Bronchial epithelial cell (primary cell): ENCODE measurements around the gene XPA. TPM values are rescaled to one million over a fixed set of nuclear protein-coding genes. Genes with fewer than 3 reads are reported as not detected.

Experiments used
- DNase-seq: peaks from one replicate; pipeline ENCODE4 v3.0.0-alpha.2; 2010; ENCODE audit warnings: low read depth
- FAIRE-seq: peaks from 2 replicates; lab custom pipeline; 2011; peaks lifted over from hg19 to GRCh38; lab: Jason Lieb, UNC
- H3K27me3 ChIP-seq: 2 replicates; pipeline ENCODE4 v1.5.1; 2011; ENCODE audit warnings: low read length; ENCODE audit not compliant: control insufficient read depth, insufficient read depth
- H3K36me3 ChIP-seq: 2 replicates; pipeline ENCODE4 v1.5.1; 2011; ENCODE audit warnings: low read length; ENCODE audit not compliant: control insufficient read depth, insufficient read depth
- H3K4me3 ChIP-seq: 2 replicates; pipeline ENCODE4 v1.5.1; 2011; ENCODE audit warnings: mild to moderate bottlenecking, low read depth, low read length, control low read depth
- total RNA-seq: library from RNA; depleted of rRNA; stranded (reverse); fragments of >200 nt; gene quantifications from 2 replicates; pipeline ENCODE4 v1.2.1, GENCODE V29; 2014
- TF ChIP-seq, protein P1 (sequence below): IDR thresholded peaks from 2 replicates; pipeline ENCODE4 v1.5.1; 2011; ENCODE audit warnings: mild to moderate bottlenecking, moderate library complexity, low read length, control low read depth, inconsistent platforms; ENCODE audit not compliant: insufficient read depth, severe bottlenecking

Gene XPA
- total RNA-seq, 1 donor from 2014 or later = 4.2 TPM

DNA sequence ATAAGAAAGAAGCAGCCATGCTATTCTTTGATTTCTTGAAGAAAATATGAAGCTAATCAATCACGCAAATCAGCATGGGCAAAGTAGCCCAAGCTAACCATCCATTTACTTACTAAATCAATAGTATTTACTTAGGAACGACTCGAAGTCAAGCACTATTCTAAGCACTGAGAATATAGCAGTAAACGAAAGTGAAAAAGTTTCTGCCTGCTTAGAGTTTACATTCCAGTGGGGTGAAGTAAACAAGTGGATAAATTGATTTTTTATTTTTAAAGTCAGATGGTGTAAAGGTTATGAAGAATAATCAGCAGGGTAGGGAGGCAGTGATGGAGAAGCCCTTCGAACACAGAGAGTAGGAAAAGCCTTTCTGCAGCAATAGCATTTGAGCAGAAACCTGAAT is 69.5 kb downstream of the XPA start:
- no peak for FAIRE-seq
- Histone ChIP-seq H3K36me3 (peaks cover 7% of the 10 kb centered on the region), H3K27me3 (no peaks in the 10 kb centered on the region), H3K4me3 (no peak overlapping the region)
- TF ChIP-seq, protein P1, sequence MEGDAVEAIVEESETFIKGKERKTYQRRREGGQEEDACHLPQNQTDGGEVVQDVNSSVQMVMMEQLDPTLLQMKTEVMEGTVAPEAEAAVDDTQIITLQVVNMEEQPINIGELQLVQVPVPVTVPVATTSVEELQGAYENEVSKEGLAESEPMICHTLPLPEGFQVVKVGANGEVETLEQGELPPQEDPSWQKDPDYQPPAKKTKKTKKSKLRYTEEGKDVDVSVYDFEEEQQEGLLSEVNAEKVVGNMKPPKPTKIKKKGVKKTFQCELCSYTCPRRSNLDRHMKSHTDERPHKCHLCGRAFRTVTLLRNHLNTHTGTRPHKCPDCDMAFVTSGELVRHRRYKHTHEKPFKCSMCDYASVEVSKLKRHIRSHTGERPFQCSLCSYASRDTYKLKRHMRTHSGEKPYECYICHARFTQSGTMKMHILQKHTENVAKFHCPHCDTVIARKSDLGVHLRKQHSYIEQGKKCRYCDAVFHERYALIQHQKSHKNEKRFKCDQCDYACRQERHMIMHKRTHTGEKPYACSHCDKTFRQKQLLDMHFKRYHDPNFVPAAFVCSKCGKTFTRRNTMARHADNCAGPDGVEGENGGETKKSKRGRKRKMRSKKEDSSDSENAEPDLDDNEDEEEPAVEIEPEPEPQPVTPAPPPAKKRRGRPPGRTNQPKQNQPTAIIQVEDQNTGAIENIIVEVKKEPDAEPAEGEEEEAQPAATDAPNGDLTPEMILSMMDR = no peak
- DNase-seq = no peak

DNA sequence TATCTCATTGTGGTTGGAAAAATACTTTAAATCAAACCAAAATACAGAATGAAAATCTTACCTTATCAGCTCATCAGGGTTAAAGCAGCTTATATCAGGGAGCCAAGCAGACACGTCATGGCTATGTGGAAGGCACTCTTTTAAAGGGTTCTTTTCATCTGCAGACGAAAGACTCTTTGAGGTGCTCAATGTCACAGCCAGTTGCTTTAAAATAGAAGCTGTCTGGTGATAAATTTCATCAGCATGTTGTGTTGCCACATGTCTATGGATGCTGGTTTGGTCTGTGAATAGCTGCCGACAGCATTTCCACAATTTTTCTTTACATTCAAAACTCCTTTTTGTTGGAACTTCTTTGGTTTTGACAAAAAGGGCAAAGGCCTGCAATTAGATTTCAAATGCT is 71.5 kb downstream of the XPA start:
- no peak for FAIRE-seq
- TF ChIP-seq, protein P1 = no peak
- no peak for DNase-seq
- H3K36me3 ChIP-seq = peaks cover 7% of the 10 kb centered on the region
- no peaks in the 10 kb centered on the region for H3K27me3 ChIP-seq
- H3K4me3 ChIP-seq = no peak overlapping the region

Other genes with a start within 250 kb of the XPA start
- not detected in 2 replicates for gene TMOD1, start 195.7 kb downstream of the XPA start, total RNA-seq
- 15.0 and 19.3 TPM in 2 replicates for gene TSTD2, start 64.0 kb downstream of the XPA start, total RNA-seq
- 23.6 and 25.0 TPM in 2 replicates for gene NCBP1, start 63.5 kb downstream of the XPA start, total RNA-seq
- 1.1 and 2.6 TPM in 2 replicates for gene FOXE1, start 155.9 kb upstream of the XPA start, total RNA-seq
- gene TRMO, start 225.2 kb upstream of the XPA start, total RNA-seq = 18.4 and 25.0 TPM in 2 replicates
- not detected in 2 replicates for gene HEMGN, start 240.8 kb upstream of the XPA start, total RNA-seq